Calu3 (cell line): ENCODE measurements around the gene AFF4. TPM values are rescaled to one million over a fixed set of nuclear protein-coding genes. Genes with fewer than 3 reads are reported as not detected.
"Not testable (repeated sequence)": the region's sequence is repeated elsewhere in the genome, so short reads cannot be mapped to it uniquely, and the experiment has no call there.

ENCODE experiments used
- Bru-seq: library from RNA; stranded (reverse); fragments of 400-500 nt; gene quantifications from one replicate; lab custom pipeline; 2021; lab: Mats Ljungman, UMichigan
- BruChase-seq, 2 experiments: library from RNA; stranded (reverse); fragments of 400-500 nt; gene quantifications; one replicate each; lab custom pipeline; 2021; lab: Mats Ljungman, UMichigan
- BruUV-seq: library from RNA; stranded (reverse); fragments of 400-500 nt; replicated peaks from 2 replicates; lab custom pipeline; 2021; lab: Mats Ljungman, UMichigan
- CTCF ChIA-PET: fragments of 300-600 bp; sonication (Branson Sonifier 250); formaldehyde crosslinking; loops from one replicate; lab custom pipeline; 2022; ENCODE audit warnings: antibody characterized with exemption; lab: Charles Lee
- DNase-seq: peaks from one replicate; pipeline ENCODE4 v3.0.0; 2022
- H3K27ac Mint-ChIP-seq: one replicate; pipeline ENCODE4 v1.8.0; 2022; ENCODE audit warnings: mixed read lengths; ENCODE audit not compliant: unreplicated experiment
- H3K27me3 Mint-ChIP-seq: one replicate; pipeline ENCODE4 v1.8.0; 2022; ENCODE audit warnings: mixed read lengths; ENCODE audit not compliant: unreplicated experiment
- H3K36me3 Mint-ChIP-seq: one replicate; pipeline ENCODE4 v1.8.0; 2022; ENCODE audit warnings: mild to moderate bottlenecking, moderate library complexity, mixed read lengths; ENCODE audit not compliant: insufficient read depth, unreplicated experiment
- H3K4me1 Mint-ChIP-seq: one replicate; pipeline ENCODE4 v1.8.0; 2022; ENCODE audit warnings: mild to moderate bottlenecking, low read depth, mixed read lengths; ENCODE audit not compliant: unreplicated experiment
- H3K4me3 Mint-ChIP-seq: one replicate; pipeline ENCODE4 v1.8.0; 2022; ENCODE audit warnings: mild to moderate bottlenecking, low read depth, moderate library complexity, mixed read lengths; ENCODE audit not compliant: unreplicated experiment
- H3K9me3 Mint-ChIP-seq: one replicate; pipeline ENCODE4 v1.8.0; 2022; ENCODE audit warnings: low read depth, mixed read lengths; ENCODE audit not compliant: unreplicated experiment
- CTCF ChIP-seq: fragments of 200-600 bp; IDR thresholded peaks from one replicate; pipeline ENCODE4 v1.8.0; 2022; ENCODE audit warnings: antibody characterized with exemption; ENCODE audit not compliant: unreplicated experiment
- intact Hi-C: fragments of 100-400 bp; cut with micrococcal nuclease; formaldehyde crosslinking; loops from one replicate; pipeline ENCODE4 v1.10.0; 2022; ENCODE audit not compliant: unreplicated experiment
- long read RNA-seq: library from polyadenylated mRNA; stranded (forward); transcript quantifications from one replicate; pipeline ENCODE4 v2.0.0, GENCODE V29; 2022
- total RNA-seq: library from RNA; stranded (reverse); gene quantifications from 2 replicates; pipeline ENCODE4 v1.2.3, GENCODE V29; 2022

The AFF4 gene, protein sequence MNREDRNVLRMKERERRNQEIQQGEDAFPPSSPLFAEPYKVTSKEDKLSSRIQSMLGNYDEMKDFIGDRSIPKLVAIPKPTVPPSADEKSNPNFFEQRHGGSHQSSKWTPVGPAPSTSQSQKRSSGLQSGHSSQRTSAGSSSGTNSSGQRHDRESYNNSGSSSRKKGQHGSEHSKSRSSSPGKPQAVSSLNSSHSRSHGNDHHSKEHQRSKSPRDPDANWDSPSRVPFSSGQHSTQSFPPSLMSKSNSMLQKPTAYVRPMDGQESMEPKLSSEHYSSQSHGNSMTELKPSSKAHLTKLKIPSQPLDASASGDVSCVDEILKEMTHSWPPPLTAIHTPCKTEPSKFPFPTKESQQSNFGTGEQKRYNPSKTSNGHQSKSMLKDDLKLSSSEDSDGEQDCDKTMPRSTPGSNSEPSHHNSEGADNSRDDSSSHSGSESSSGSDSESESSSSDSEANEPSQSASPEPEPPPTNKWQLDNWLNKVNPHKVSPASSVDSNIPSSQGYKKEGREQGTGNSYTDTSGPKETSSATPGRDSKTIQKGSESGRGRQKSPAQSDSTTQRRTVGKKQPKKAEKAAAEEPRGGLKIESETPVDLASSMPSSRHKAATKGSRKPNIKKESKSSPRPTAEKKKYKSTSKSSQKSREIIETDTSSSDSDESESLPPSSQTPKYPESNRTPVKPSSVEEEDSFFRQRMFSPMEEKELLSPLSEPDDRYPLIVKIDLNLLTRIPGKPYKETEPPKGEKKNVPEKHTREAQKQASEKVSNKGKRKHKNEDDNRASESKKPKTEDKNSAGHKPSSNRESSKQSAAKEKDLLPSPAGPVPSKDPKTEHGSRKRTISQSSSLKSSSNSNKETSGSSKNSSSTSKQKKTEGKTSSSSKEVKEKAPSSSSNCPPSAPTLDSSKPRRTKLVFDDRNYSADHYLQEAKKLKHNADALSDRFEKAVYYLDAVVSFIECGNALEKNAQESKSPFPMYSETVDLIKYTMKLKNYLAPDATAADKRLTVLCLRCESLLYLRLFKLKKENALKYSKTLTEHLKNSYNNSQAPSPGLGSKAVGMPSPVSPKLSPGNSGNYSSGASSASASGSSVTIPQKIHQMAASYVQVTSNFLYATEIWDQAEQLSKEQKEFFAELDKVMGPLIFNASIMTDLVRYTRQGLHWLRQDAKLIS
- 87.1 and 102 TPM in 2 replicates for total RNA-seq
- percentile 95 among the genes with signal in this experiment for Bru-seq, nascent RNA
- BruChase-seq, experiment 1, labeled RNA remaining after a 6-hour chase: percentile 95 among the genes with signal in this experiment
- BruChase-seq, experiment 2, labeled RNA remaining after a 2-hour chase: percentile 95 among the genes with signal in this experiment
- long read RNA-seq, full-length matches to known transcripts: 2 of 8 reads
- long read RNA-seq, partial matches to known transcripts: 1 of 8 reads
- long read RNA-seq, other reads (novel, unspliced or antisense): 5 of 8 reads

GRCh38 chr5:132963171-132964104, at the start of gene AFF4:
TSS of gene AFF4 (minus strand) at chr5:132963634. CDS start at chr5:132937189, 26,445 bp downstream.
- no peak for TF ChIP-seq CTCF
- Mint-ChIP-seq H3K27me3 (no peaks in the 10 kb centered on the region), H3K4me3 (peak within 1 kb of the TSS; percentile 86), H3K4me1 (no peaks in the 10 kb centered on the region), H3K36me3 (peaks cover 42% of the 10 kb centered on the region), H3K9me3 (no peaks in the 10 kb centered on the region), H3K27ac (peak within 1 kb of the TSS; percentile 98)
- BruUV-seq: no TSS peak
- CTCF ChIA-PET: interaction anchor here (0.6 to 1.2 kb wide), 7 partner anchors 53 to 1010 kb away, joined by 3 to 6 read pairs (median 3); no protein-coding TSS in a partner anchor
- intact Hi-C loops: loop anchor here (2.0 kb wide), 2 partner anchors 63 to 89 kb away; partner anchors contain the start of genes HSPA4 and ZCCHC10
- DNase-seq: peak; percentile 99

DNA sequence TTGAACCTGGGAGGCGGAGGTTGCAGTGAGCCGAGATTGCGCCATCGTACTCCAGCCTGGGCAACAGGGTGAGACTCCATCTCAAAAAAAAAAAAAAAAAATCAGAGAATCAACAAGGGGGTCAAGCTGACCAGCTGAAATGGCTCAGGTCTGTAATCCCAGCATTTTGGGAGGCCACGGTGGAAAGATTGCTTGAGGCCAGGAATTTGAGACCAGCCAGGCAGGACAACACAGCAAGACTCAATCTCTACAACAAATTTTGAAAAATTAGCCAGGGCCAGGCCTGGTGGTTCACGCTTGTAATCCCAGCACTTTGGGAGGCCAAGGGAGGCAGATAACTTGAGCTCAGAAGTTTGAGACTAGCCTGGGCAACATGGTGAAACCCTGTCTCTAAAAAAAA, 45.0 kb upstream of the AFF4 start:
- H3K27ac Mint-ChIP-seq, DNase-seq, H3K4me3 Mint-ChIP-seq, H3K27me3 Mint-ChIP-seq, H3K9me3 Mint-ChIP-seq, intact Hi-C loops, BruUV-seq: not testable (repeated sequence)
- H3K36me3 Mint-ChIP-seq: peaks cover 23% of the 10 kb centered on the region
- CTCF ChIA-PET: interaction anchor here (0.7 kb wide), 2 partner anchors 17 to 651 kb away, joined by 3 read pairs; no protein-coding TSS in a partner anchor
- H3K4me1 Mint-ChIP-seq: peaks cover 18% of the 10 kb centered on the region

- peak overlapping the region; percentile 27 for H3K27ac Mint-ChIP-seq
- peaks cover 18% of the 10 kb centered on the region for H3K4me1 Mint-ChIP-seq
- peaks cover 27% of the 10 kb centered on the region for H3K36me3 Mint-ChIP-seq
- intact Hi-C loops: no loop called here
- CTCF ChIA-PET: no interaction called here
- peaks cover 4% of the 10 kb centered on the region for H3K9me3 Mint-ChIP-seq
- TF ChIP-seq CTCF: no peak
- H3K27me3 Mint-ChIP-seq: no peaks in the 10 kb centered on the region
- H3K4me3 Mint-ChIP-seq: no peak overlapping the region
- BruUV-seq: no TSS peak
- DNase-seq: no peak
Measured at GRCh38 chr5:133006653-133007052, 43.2 kb upstream of the AFF4 start.

GRCh38 chr5:132999246-132999645, 35.8 kb upstream of the AFF4 start:
- no peaks in the 10 kb centered on the region for H3K4me1 Mint-ChIP-seq
- no TSS peak for BruUV-seq
- CTCF ChIA-PET: no interaction called here
- H3K27ac Mint-ChIP-seq: no peak overlapping the region
- intact Hi-C loops: no loop called here
- peaks cover 4% of the 10 kb centered on the region for H3K36me3 Mint-ChIP-seq
- DNase-seq: no peak
- no peak for TF ChIP-seq CTCF
- H3K27me3 Mint-ChIP-seq: no peaks in the 10 kb centered on the region
- H3K9me3 Mint-ChIP-seq: no peaks in the 10 kb centered on the region
- H3K4me3 Mint-ChIP-seq: no peak overlapping the region
